HepG2 (cell line): ENCODE measurements around the gene STXBP4. TPM values are rescaled to one million over a fixed set of nuclear protein-coding genes. Genes with fewer than 3 reads are reported as not detected.

Experiments
- ATAC-seq: fragments of 200-7000 bp; cut with Tn5 transposase; 3 replicates; pipeline ENCODE4 v1.9.1; 2020; ENCODE audit warnings: mild to moderate bottlenecking, moderate library complexity
- BruUV-seq: library from RNA; stranded (reverse); fragments of 400-500 nt; replicated peaks from 2 replicates; lab custom pipeline; 2021; lab: Mats Ljungman, UMichigan
- CTCF ChIA-PET: fragments of 300-600 bp; formaldehyde crosslinking; extraction: SDS; loops from one replicate; lab custom pipeline; 2021; ENCODE audit warnings: low total read pairs, inconsistent platforms, low intra/inter-chr PET ratio; lab: Yijun Ruan, JAX
- POLR2A ChIA-PET: fragments of 350-600 bp; sonication (Branson Sonifier 250); formaldehyde crosslinking; loops from one replicate; lab custom pipeline; 2020; ENCODE audit warnings: antibody characterized with exemption, inconsistent platforms; lab: Yijun Ruan, JAX
- DNase-seq: peaks from one replicate; pipeline ENCODE4 v3.0.0-alpha.2; 2015; ENCODE audit warnings: low spot score
- FAIRE-seq: peaks from 3 replicates; lab custom pipeline; 2011; peaks lifted over from hg19 to GRCh38; lab: Jason Lieb, UNC
- H2AFZ ChIP-seq: one replicate; pipeline ENCODE4 v1.6.1; 2011; ENCODE audit warnings: low read length, inconsistent platforms
- H3K27ac ChIP-seq: fragments of 300-600 bp; 3 replicates; pipeline ENCODE4 v1.8.0; 2011; ENCODE audit warnings: mixed run types, mild to moderate bottlenecking, mixed read lengths, low read length, inconsistent platforms; ENCODE audit not compliant: insufficient read depth; ENCODE audit errors: extremely low read length
- H3K27me3 ChIP-seq, 2 experiments: fragments of 200-600 bp in 1 of 2; 2 replicates in 1 of 2; 3 replicates in 1 of 2; pipeline versions ENCODE4 v1.6.0 to v1.8.0; 2011; ENCODE audit warnings: low read length in 2 of 2, mild to moderate bottlenecking in 2 of 2, moderate library complexity in 2 of 2, inconsistent platforms in 1 of 2; ENCODE audit not compliant: insufficient read depth in 2 of 2, control insufficient read depth in 1 of 2
- H3K36me3 ChIP-seq, 2 experiments: fragments of 200-600 bp in 1 of 2; replicated peaks in 1 of 2; 2 replicates in 1 of 2; 3 replicates in 1 of 2; pipeline versions ENCODE4 v1.5.1 to v1.8.0; 2011; ENCODE audit warnings: low read length in 2 of 2, inconsistent platforms in 1 of 2; ENCODE audit not compliant: insufficient read depth in 2 of 2, control insufficient read depth in 1 of 2
- H3K4me1 ChIP-seq: 2 replicates; pipeline ENCODE4 v1.5.1; 2012; ENCODE audit warnings: low read length, inconsistent platforms; ENCODE audit not compliant: insufficient read depth
- H3K4me2 ChIP-seq: 2 replicates; pipeline ENCODE4 v1.6.0; 2011; ENCODE audit warnings: low read depth, low read length, inconsistent platforms
- H3K4me3 ChIP-seq, 3 experiments: fragments of 200-600 bp in 1 of 3; sonication (generic), shearing (Covaris generic) in 1 of 3; replicated peaks in 1 of 3; 2 replicates each; pipeline ENCODE4 v1.5.1; 2011 to 2016; ENCODE audit warnings: low read length in 3 of 3, inconsistent platforms in 2 of 3, low read depth in 2 of 3, mild to moderate bottlenecking in 2 of 3, control low read depth in 1 of 3, mixed read lengths in 1 of 3; ENCODE audit not compliant: insufficient read depth in 1 of 3
- H3K79me2 ChIP-seq: one replicate; pipeline ENCODE4 v1.6.1; 2011; ENCODE audit warnings: low read length, inconsistent platforms; ENCODE audit not compliant: insufficient read depth
- H3K9ac ChIP-seq: 2 replicates; pipeline ENCODE4 v1.6.0; 2011; ENCODE audit warnings: mild to moderate bottlenecking, low read depth, low read length, inconsistent platforms; ENCODE audit not compliant: insufficient read depth
- H3K9me3 ChIP-seq: 2 replicates; pipeline ENCODE4 v1.5.1; 2012; ENCODE audit warnings: mild to moderate bottlenecking, low read length
- H4K20me1 ChIP-seq: 2 replicates; pipeline ENCODE4 v1.6.0; 2011; ENCODE audit warnings: inconsistent platforms, mild to moderate bottlenecking, low read length, moderate library complexity; ENCODE audit not compliant: insufficient read depth
- JARID2 ChIP-seq: sonication (generic); formaldehyde crosslinking; IDR thresholded peaks from 2 replicates; pipeline ENCODE4 v1.8.1; 2023; ENCODE audit warnings: missing genetic modification reagents, inconsistent platforms; ENCODE audit not compliant: insufficient replicate concordance
- NFIB ChIP-seq: sonication (generic); formaldehyde crosslinking; IDR thresholded peaks from 2 replicates; pipeline ENCODE4 v1.9.0; 2021; ENCODE audit warnings: missing genetic modification reagents, mild to moderate bottlenecking, borderline replicate concordance
- NR1H2 ChIP-seq: sonication (generic); formaldehyde crosslinking; IDR thresholded peaks from 2 replicates; pipeline ENCODE4 v1.8.1; 2022; ENCODE audit warnings: low read depth, missing genetic modification reagents, borderline replicate concordance
- PRDM4 ChIP-seq: sonication (generic); formaldehyde crosslinking; IDR thresholded peaks from 2 replicates; pipeline ENCODE4 v1.9.0; 2021; ENCODE audit warnings: missing genetic modification reagents, borderline replicate concordance
- THYN1 ChIP-seq: sonication (generic); formaldehyde crosslinking; IDR thresholded peaks from 2 replicates; pipeline ENCODE4 v1.8.1; 2023; ENCODE audit warnings: low read depth, mild to moderate bottlenecking, moderate library complexity, missing genetic modification reagents, borderline replicate concordance
- YEATS2 ChIP-seq: sonication (generic); formaldehyde crosslinking; IDR thresholded peaks from 2 replicates; pipeline ENCODE4 v1.4.0; 2020; ENCODE audit warnings: missing genetic modification reagents, borderline replicate concordance
- ZFP62 ChIP-seq: sonication (generic); formaldehyde crosslinking; IDR thresholded peaks from 2 replicates; pipeline ENCODE4 v1.4.0; 2020; ENCODE audit warnings: missing genetic modification reagents
- ZNF883 ChIP-seq: sonication (generic); formaldehyde crosslinking; IDR thresholded peaks from 2 replicates; pipeline ENCODE4 v1.5.1; 2020; ENCODE audit warnings: mild to moderate bottlenecking, missing genetic modification reagents; ENCODE audit errors: not compliant biosample characterization
- ZSCAN9 ChIP-seq: IDR thresholded peaks from 2 replicates; pipeline ENCODE4 v1.6.1; 2016; ENCODE audit warnings: borderline replicate concordance
- WGBS: methylation state at CpG from one replicate; pipeline ENCODE4 v1.1.6; 2017; ENCODE audit warnings: low lambda C conversion rate; 5-methylcytosine and 5-hydroxymethylcytosine counted together
- in situ Hi-C: cut with HindIII; loops from 2 replicates; pipeline ENCODE4 v1.10.0; 2017; ENCODE audit warnings: low pct_unique_long_range_greater_than_20kb; ENCODE audit not compliant: extremely low pct_ligation_motif_present
- intact Hi-C: fragments of 100-400 bp; cut with micrococcal nuclease; formaldehyde crosslinking; loops from one replicate; pipeline ENCODE4 v1.10.0; 2022; ENCODE audit not compliant: unreplicated experiment
- polyA plus RNA-seq, 8 experiments: library from polyadenylated mRNA; depleted of rRNA in 3 of 8; stranded (reverse) in 7 of 8; unstranded in 1 of 8; fragments of >200 nt; fragmentation: Illumina TruSeq in 4 of 8; extraction: Trizol in 4 of 8; gene quantifications; 2 replicates each; pipeline versions ENCODE4 v1.2.1 to v1.2.3, GENCODE V29; 2011 to 2016; ENCODE audit warnings: low read depth in 4 of 8, missing spikeins in 1 of 8, mixed read lengths in 1 of 8; ENCODE audit not compliant: insufficient read depth in 1 of 8
- total RNA-seq, 5 experiments: library from RNA; depleted of rRNA; stranded (reverse); fragments of >200 nt; fragmentation: Illumina TruSeq; extraction: Trizol; gene quantifications; 2 replicates each; pipeline ENCODE4 v1.2.3, GENCODE V29; 2016; ENCODE audit warnings: low read depth in 1 of 5

The STXBP4 gene
- total and polyA plus RNA-seq, 2 of the 13 experiments (the other 11 are each of a cell fraction or from before 2014, with no cell fraction given), result 8.5 to 36.1 TPM

GRCh38 chr17:54983260-54983659 is 14.7 kb downstream of the STXBP4 start:
- Histone ChIP-seq H3K4me1 (peaks cover 12% of the 10 kb centered on the region; the same call in 1 of the 2 replicates), H3K4me2 (no peak overlapping the region), H3K9ac (no peak overlapping the region), H3K27ac (no peak overlapping the region), H3K79me2 (peaks cover 57% of the 10 kb centered on the region), H3K4me3 (no peak overlapping the region), H3K27me3 (no peaks in the 10 kb centered on the region), H4K20me1 (no peaks in the 10 kb centered on the region), H3K36me3 (peaks cover 2 to 10% of the 10 kb centered on the region in 2 experiments; a peak in 4 of 5 replicates), H2AFZ (no peak overlapping the region), H3K9me3 (peaks cover 7% of the 10 kb centered on the region)
- DNase-seq (no peak), ATAC-seq (no peak), FAIRE-seq (no peak)
- TF ChIP-seq ZFP62 (no peak), ZNF883 (no peak), YEATS2 (CRISPR knock-in tag) (no peak), NR1H2 (CRISPR knock-in tag) (no peak)
- in situ Hi-C loops (no loop called here), intact Hi-C loops (no loop called here)
- no TSS peak for BruUV-seq
- CTCF ChIA-PET, result no interaction called here
- POLR2A ChIA-PET, result no interaction called here

DNA sequence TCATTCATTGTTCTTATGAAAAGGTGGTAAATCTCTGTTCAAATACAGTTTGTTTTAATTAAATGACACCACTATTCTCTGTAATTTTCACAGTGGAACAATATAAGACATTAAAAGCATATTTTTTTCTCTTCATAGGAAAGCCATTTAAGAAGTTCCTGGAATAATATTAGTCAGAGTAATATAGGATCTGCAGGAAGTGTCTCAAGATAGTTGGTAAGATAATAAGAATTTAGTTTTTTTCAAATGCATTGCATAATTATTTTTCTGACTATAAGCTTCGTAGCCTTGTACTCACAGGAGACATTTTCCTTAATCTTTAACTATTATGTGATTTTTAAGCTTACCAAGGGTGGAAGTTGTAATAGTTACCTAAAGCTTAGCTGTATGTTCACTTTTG is 16.9 kb downstream of the STXBP4 start:
- Histone ChIP-seq H2AFZ (no peak overlapping the region), H3K79me2 (peaks cover 35% of the 10 kb centered on the region)
- POLR2A ChIA-PET, result no interaction called here

More for the DNA sequence above, 16.9 kb downstream of the STXBP4 start:
- Histone ChIP-seq H3K4me3 (no peak overlapping the region), H3K27me3 (no peaks in the 10 kb centered on the region), H3K4me1 (peaks cover 7% of the 10 kb centered on the region; the same call in 1 of the 2 replicates), H3K4me2 (no peak overlapping the region), H3K36me3 (peaks cover 2 to 12% of the 10 kb centered on the region in 2 experiments; a peak in 4 of 5 replicates), H4K20me1 (no peaks in the 10 kb centered on the region), H3K27ac (no peak overlapping the region), H3K9ac (no peak overlapping the region), H3K9me3 (peaks cover 4% of the 10 kb centered on the region)
- intact Hi-C loops, result no loop called here
- BruUV-seq, result no TSS peak
- ATAC-seq (no peak), FAIRE-seq (no peak), DNase-seq (no peak)
- in situ Hi-C loops, result no loop called here
- WGBS, result 97% methylated on average over 1 of the region's 1 CpG
- no peak for TF ChIP-seq PRDM4 (CRISPR knock-in tag)
- TF ChIP-seq ZFP62, result no peak
- no peak for TF ChIP-seq NFIB (CRISPR knock-in tag)
- no peak for TF ChIP-seq ZSCAN9
- no peak for TF ChIP-seq JARID2
- TF ChIP-seq THYN1 (CRISPR knock-in tag), result no peak
- CTCF ChIA-PET, result no interaction called here
